ENCODE measurements around the gene DDX24. TPM values are rescaled to one million over a fixed set of nuclear protein-coding genes. Genes with fewer than 3 reads are reported as not detected.

The DDX24 gene
- total RNA-seq, 1 experiment from 2014 or later: 203 TPM

DNA sequence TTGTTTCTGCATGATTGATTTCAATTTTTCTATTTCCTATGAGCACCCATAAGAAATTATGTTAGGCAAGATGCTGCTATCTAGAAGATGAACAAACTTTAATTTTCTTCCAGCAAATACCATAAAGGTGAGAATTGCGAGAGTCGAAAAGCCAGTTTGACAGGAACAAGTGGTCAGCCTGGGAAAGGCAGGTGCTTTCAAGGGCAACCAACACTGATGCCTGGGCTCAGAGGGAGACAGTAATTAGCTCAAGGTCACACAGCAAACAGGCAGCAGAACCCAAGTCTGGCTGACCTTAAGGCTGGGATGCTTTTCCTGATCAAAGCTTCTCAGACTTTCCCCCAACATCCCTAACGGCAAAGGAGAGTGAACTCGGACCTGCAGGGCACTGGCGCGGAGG lies 61.7 kb downstream of the DDX24 start:
- no peaks in the 10 kb centered on the region for H3K4me1 ChIP-seq (ENCODE audit: insufficient read depth, low read length, poor library complexity, severe bottlenecking)
- H3K27ac ChIP-seq (ENCODE audit: low read depth, low read length, poor library complexity, severe bottlenecking): no peak overlapping the region
- POLR2A ChIA-PET (ENCODE audit: low non-redundant PET): interaction anchor here (0.6 kb wide), 1 partner anchor 1059 kb away, joined by 4 read pairs; no protein-coding TSS in a partner anchor
- no peaks in the 10 kb centered on the region for H3K9me3 ChIP-seq (ENCODE audit: low read depth, low read length, poor library complexity, severe bottlenecking)
- no peaks in the 10 kb centered on the region for H3K36me3 ChIP-seq (ENCODE audit: insufficient read depth, low read length, poor library complexity, severe bottlenecking)
- no peak for TF ChIP-seq CTCF (conservative IDR thresholded peaks at IDR 0.05; ENCODE audit: low read depth, low read length)
- TF ChIP-seq EZH2 (IDR thresholded peaks at IDR 0.05; ENCODE audit: borderline replicate concordance, low read depth, low read length, poor library complexity, severe bottlenecking): no peak
- CTCF ChIA-PET: interaction anchor here (0.5 kb wide), 1 partner anchor 134 kb away, joined by 4 read pairs; no protein-coding TSS in a partner anchor
- intact Hi-C loops (cut with micrococcal nuclease; ENCODE audit: unreplicated experiment): no loop called here
- no peak overlapping the region for H3K4me3 ChIP-seq (ENCODE audit: low read depth, low read length, poor library complexity, severe bottlenecking)
- no peak for DNase-seq (ENCODE audit: low spot score)
- no TSS peak for BruUV-seq (replicated peaks)
- H3K27me3 ChIP-seq (replicated peaks; ENCODE audit: insufficient read depth, low read depth, low read length, poor library complexity): no peaks in the 10 kb centered on the region

- intact Hi-C loops (cut with micrococcal nuclease; ENCODE audit: unreplicated experiment): no loop called here
- Histone ChIP-seq H3K9me3 (ENCODE audit: low read depth, low read length, poor library complexity, severe bottlenecking) (no peaks in the 10 kb centered on the region), H3K4me3 (ENCODE audit: low read depth, low read length, poor library complexity, severe bottlenecking) (no peak overlapping the region), H3K4me1 (ENCODE audit: insufficient read depth, low read length, poor library complexity, severe bottlenecking) (no peaks in the 10 kb centered on the region), H3K27ac (ENCODE audit: low read depth, low read length, poor library complexity, severe bottlenecking) (no peak overlapping the region), H3K27me3 (replicated peaks; ENCODE audit: insufficient read depth, low read depth, low read length, poor library complexity) (no peaks in the 10 kb centered on the region), H3K36me3 (ENCODE audit: insufficient read depth, low read length, poor library complexity, severe bottlenecking) (no peaks in the 10 kb centered on the region)
- DNase-seq (ENCODE audit: low spot score): no peak
- TF ChIP-seq CTCF (conservative IDR thresholded peaks at IDR 0.05; ENCODE audit: low read depth, low read length): no peak
- TF ChIP-seq EZH2 (IDR thresholded peaks at IDR 0.05; ENCODE audit: borderline replicate concordance, low read depth, low read length, poor library complexity, severe bottlenecking): no peak
- BruUV-seq (replicated peaks): no TSS peak
- ChIA-PET POLR2A (ENCODE audit: low non-redundant PET) (no interaction called here), CTCF (no interaction called here)
These were observed 62.7 kb downstream of the DDX24 start for GRCh38 chr14:94018308-94018707.

DNA sequence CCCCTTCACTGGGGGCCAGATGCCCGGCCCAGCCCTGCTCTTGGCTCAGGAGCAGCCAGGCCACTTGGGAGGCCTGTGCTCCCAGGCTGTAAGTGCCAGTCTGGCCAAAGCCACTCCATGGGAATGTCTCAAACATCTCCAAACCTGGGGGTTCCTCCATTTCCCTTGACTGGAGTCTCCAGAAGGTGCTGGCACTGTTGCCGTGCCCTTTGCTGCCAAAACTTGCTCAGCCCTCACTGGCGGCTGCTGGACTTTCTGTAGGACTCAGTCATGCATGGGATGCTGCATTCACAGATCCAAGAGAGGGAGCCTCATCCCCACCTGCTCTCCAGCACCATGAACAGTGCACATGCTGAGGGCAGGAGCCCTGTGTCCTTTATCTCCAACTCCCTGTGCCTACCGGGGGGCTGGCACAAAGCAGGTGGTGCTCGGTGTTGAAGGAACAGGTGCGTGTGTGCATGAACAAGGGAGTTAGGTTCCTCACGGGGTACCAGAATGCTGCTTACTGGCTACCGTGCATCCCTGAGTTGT lies 64.5 kb downstream of the DDX24 start:
- H3K9me3 ChIP-seq (ENCODE audit: low read depth, low read length, poor library complexity, severe bottlenecking): no peaks in the 10 kb centered on the region
- no TSS peak for BruUV-seq (replicated peaks)
- CTCF ChIA-PET: no interaction called here
- no peaks in the 10 kb centered on the region for H3K27me3 ChIP-seq (replicated peaks; ENCODE audit: insufficient read depth, low read depth, low read length, poor library complexity)
- intact Hi-C loops (cut with micrococcal nuclease; ENCODE audit: unreplicated experiment): no loop called here
- no peak overlapping the region for H3K4me3 ChIP-seq (ENCODE audit: low read depth, low read length, poor library complexity, severe bottlenecking)
- H3K27ac ChIP-seq (ENCODE audit: low read depth, low read length, poor library complexity, severe bottlenecking): no peak overlapping the region
- H3K36me3 ChIP-seq (ENCODE audit: insufficient read depth, low read length, poor library complexity, severe bottlenecking): no peaks in the 10 kb centered on the region
- no peak for DNase-seq (ENCODE audit: low spot score)
- no peaks in the 10 kb centered on the region for H3K4me1 ChIP-seq (ENCODE audit: insufficient read depth, low read length, poor library complexity, severe bottlenecking)
- TF ChIP-seq EZH2 (IDR thresholded peaks at IDR 0.05; ENCODE audit: borderline replicate concordance, low read depth, low read length, poor library complexity, severe bottlenecking) (no peak), CTCF (conservative IDR thresholded peaks at IDR 0.05; ENCODE audit: low read depth, low read length) (no peak)
- POLR2A ChIA-PET (ENCODE audit: low non-redundant PET): no interaction called here

Data from A673 (cell line).